Measurements from ENCODE around the gene MEOX1.
"Not testable (repeated sequence)": the region's sequence is repeated elsewhere in the genome, so short reads cannot be mapped to it uniquely, and the experiment has no call there.

MEOX1 gene

GRCh38 chr17:43616421-43616820, 45.3 kb downstream of the MEOX1 start:
- no peak for DNase-seq (ENCODE audit: low read depth)

- no peak for DNase-seq (ENCODE audit: low read depth)
Measured at GRCh38 chr17:43616029-43616351, 45.7 kb downstream of the MEOX1 start.

GRCh38 chr17:43615330-43616028, 46.2 kb downstream of the MEOX1 start:
- no peak for DNase-seq (ENCODE audit: low read depth)

- DNase-seq (ENCODE audit: low read depth) = no peak
Measured at GRCh38 chr17:43614561-43614960, 47.2 kb downstream of the MEOX1 start.

- DNase-seq (ENCODE audit: low read depth) = no peak
Measured at GRCh38 chr17:43613917-43614316, 47.8 kb downstream of the MEOX1 start.

- DNase-seq (ENCODE audit: low read depth) = no peak
Measured at GRCh38 chr17:43612515-43612914, 49.2 kb downstream of the MEOX1 start.

- no peak for DNase-seq (ENCODE audit: low read depth)
Measured at GRCh38 chr17:43611230-43611969, 50.3 kb downstream of the MEOX1 start.

GRCh38 chr17:43609613-43610385, 51.9 kb downstream of the MEOX1 start:
- DNase-seq (ENCODE audit: low read depth) = no peak

- DNase-seq (ENCODE audit: low read depth) = peak; percentile 35
Measured at GRCh38 chr17:43608313-43608712, 53.4 kb downstream of the MEOX1 start.

- no peak for DNase-seq (ENCODE audit: low read depth)
Measured at GRCh38 chr17:43604549-43604948, 57.2 kb downstream of the MEOX1 start.

GRCh38 chr17:43603321-43603720, 58.4 kb downstream of the MEOX1 start:
- no peak for DNase-seq (ENCODE audit: low read depth)

- DNase-seq (ENCODE audit: low read depth) = not testable (repeated sequence)
Measured at GRCh38 chr17:43602556-43602955, 59.2 kb downstream of the MEOX1 start.

GRCh38 chr17:43601280-43602039, 60.3 kb downstream of the MEOX1 start:
- no peak for DNase-seq (ENCODE audit: low read depth)

GRCh38 chr17:43599835-43600234, 61.9 kb downstream of the MEOX1 start:
- DNase-seq (ENCODE audit: low read depth) = peak; percentile 84

GRCh38 chr17:43599046-43599395, 62.7 kb downstream of the MEOX1 start:
- DNase-seq (ENCODE audit: low read depth) = no peak

- no peak for DNase-seq (ENCODE audit: low read depth)
Measured at GRCh38 chr17:43598357-43599045, 63.2 kb downstream of the MEOX1 start.

GRCh38 chr17:43597624-43598356, 63.9 kb downstream of the MEOX1 start:
- DNase-seq (ENCODE audit: low read depth) = no peak

- no peak for DNase-seq (ENCODE audit: low read depth)
Measured at GRCh38 chr17:43595466-43595865, 66.3 kb downstream of the MEOX1 start.

- DNase-seq (ENCODE audit: low read depth) = peak; percentile 90
Measured at GRCh38 chr17:43591779-43592562, 69.8 kb downstream of the MEOX1 start.

- no peak for DNase-seq (ENCODE audit: low read depth)
Measured at GRCh38 chr17:43591001-43591400, 70.7 kb downstream of the MEOX1 start.

All from EH (cell line).